Transverse colon (tissue), 4 donors: ENCODE results near the gene SLC24A3.

Source experiments
- EP300 ChIP-seq: sonication (generic); formaldehyde crosslinking; IDR thresholded peaks from one replicate; pipeline ENCODE4 v1.6.1; 2017; ENCODE audit warnings: antibody characterized with exemption, low read depth
- POLR2AphosphoS5 ChIP-seq, 3 donors: sonication (generic); formaldehyde crosslinking; IDR thresholded peaks; one replicate each; pipeline ENCODE4 v1.6.1; 2016; ENCODE audit warnings: antibody characterized with exemption in 3 of 3
- TF ChIP-seq, protein P1 (sequence below), 5 experiments: fragments of 200-600 bp in 3 of 5; fragments of 450-650 bp in 2 of 5; sonication (generic) in 3 of 5; IDR thresholded peaks; 1 replicate in 2 of 5; 2 replicates in 3 of 5; pipeline ENCODE4 v1.5.1; 2016 to 2017; ENCODE audit warnings: antibody characterized with exemption in 5 of 5, inconsistent platforms in 3 of 5, mild to moderate bottlenecking in 2 of 5, moderate library complexity in 1 of 5

- TF ChIP-seq, protein P1, sequence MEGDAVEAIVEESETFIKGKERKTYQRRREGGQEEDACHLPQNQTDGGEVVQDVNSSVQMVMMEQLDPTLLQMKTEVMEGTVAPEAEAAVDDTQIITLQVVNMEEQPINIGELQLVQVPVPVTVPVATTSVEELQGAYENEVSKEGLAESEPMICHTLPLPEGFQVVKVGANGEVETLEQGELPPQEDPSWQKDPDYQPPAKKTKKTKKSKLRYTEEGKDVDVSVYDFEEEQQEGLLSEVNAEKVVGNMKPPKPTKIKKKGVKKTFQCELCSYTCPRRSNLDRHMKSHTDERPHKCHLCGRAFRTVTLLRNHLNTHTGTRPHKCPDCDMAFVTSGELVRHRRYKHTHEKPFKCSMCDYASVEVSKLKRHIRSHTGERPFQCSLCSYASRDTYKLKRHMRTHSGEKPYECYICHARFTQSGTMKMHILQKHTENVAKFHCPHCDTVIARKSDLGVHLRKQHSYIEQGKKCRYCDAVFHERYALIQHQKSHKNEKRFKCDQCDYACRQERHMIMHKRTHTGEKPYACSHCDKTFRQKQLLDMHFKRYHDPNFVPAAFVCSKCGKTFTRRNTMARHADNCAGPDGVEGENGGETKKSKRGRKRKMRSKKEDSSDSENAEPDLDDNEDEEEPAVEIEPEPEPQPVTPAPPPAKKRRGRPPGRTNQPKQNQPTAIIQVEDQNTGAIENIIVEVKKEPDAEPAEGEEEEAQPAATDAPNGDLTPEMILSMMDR (IDR thresholded peaks at IDR 0.05) = no peak
- TF ChIP-seq EP300 (no peak), POLR2AphosphoS5 (IDR thresholded peaks at IDR 0.05) (no peak)
These were observed 577 bp upstream of the SLC24A3 start for GRCh38 chr20:19211661-19212468.
